Ramos (cell line): ENCODE measurements around the gene ANTKMT.

ENCODE experiments used
- in situ Hi-C: fragments of 300-500 bp; cut with MboI; formaldehyde crosslinking; loops from one replicate; pipeline ENCODE4 v1.14.3; 2022; ENCODE audit warnings: low sequenced_read_pairs; ENCODE audit not compliant: unreplicated experiment

Gene ANTKMT

GRCh38 chr16:756428-756827 is 35.5 kb downstream of the ANTKMT start:
- in situ Hi-C loops: no loop called here

- in situ Hi-C loops: no loop called here
Measured at GRCh38 chr16:759110-759910, 38.4 kb downstream of the ANTKMT start.

GRCh38 chr16:760065-760464 is 39.1 kb downstream of the ANTKMT start:
- in situ Hi-C loops: no loop called here

- in situ Hi-C loops: no loop called here
Measured at GRCh38 chr16:760545-761343, 39.8 kb downstream of the ANTKMT start, which contains the start of gene MSLN. Gene MSLN, plus strand, starts transcription at chr16:760734. Its CDS starts 1,947 bp downstream, at chr16:762681.

- in situ Hi-C loops: no loop called here
Measured at GRCh38 chr16:761625-762513, 40.9 kb downstream of the ANTKMT start.

GRCh38 chr16:762595-763268 is 41.8 kb downstream of the ANTKMT start:
- in situ Hi-C loops: no loop called here

- in situ Hi-C loops: no loop called here
Measured at GRCh38 chr16:763369-764183, 42.6 kb downstream of the ANTKMT start.

- in situ Hi-C loops: no loop called here
Measured at GRCh38 chr16:764184-764750, 43.3 kb downstream of the ANTKMT start.

- in situ Hi-C loops: no loop called here
Measured at GRCh38 chr16:764848-765487, 44.0 kb downstream of the ANTKMT start.

GRCh38 chr16:765488-765865 is 44.5 kb downstream of the ANTKMT start:
- in situ Hi-C loops: no loop called here

GRCh38 chr16:766008-766819 is 45.3 kb downstream of the ANTKMT start:
- in situ Hi-C loops: no loop called here

- in situ Hi-C loops: no loop called here
Measured at GRCh38 chr16:766820-767640, 46.1 kb downstream of the ANTKMT start.

GRCh38 chr16:767743-768235 is 46.8 kb downstream of the ANTKMT start:
- in situ Hi-C loops: no loop called here

- in situ Hi-C loops: no loop called here
Measured at GRCh38 chr16:768428-768827, 47.5 kb downstream of the ANTKMT start.

- in situ Hi-C loops: no loop called here
Measured at GRCh38 chr16:769184-769784, 48.3 kb downstream of the ANTKMT start.

GRCh38 chr16:769934-770333 is 49.0 kb downstream of the ANTKMT start:
- in situ Hi-C loops: no loop called here
